G401 (cell line): ENCODE data around the gene FAM177A1. TPM values are rescaled to one million over a fixed set of nuclear protein-coding genes. Genes with fewer than 3 reads are reported as not detected.
"Not testable (repeated sequence)": the region's sequence is repeated elsewhere in the genome, so short reads cannot be mapped to it uniquely, and the experiment has no call there.

Source experiments
- DNase-seq: peaks from one replicate; pipeline ENCODE4 v3.0.0-alpha.2; 2015; ENCODE audit warnings: low spot score
- in situ Hi-C: cut with HindIII; loops from 2 replicates; pipeline ENCODE4 v1.10.0; 2016; ENCODE audit warnings: low sequenced_read_pairs, mixed read lengths
- total RNA-seq: library from RNA; depleted of rRNA; stranded (reverse); fragments of >200 nt; shearing (Covaris generic); gene quantifications from 2 replicates; pipeline ENCODE4 v1.2.3, GENCODE V29; 2014

The FAM177A1 gene
- total RNA-seq, 1 experiment from 2014 or later = 42.2 TPM

- in situ Hi-C loops = no loop called here
- no peak for DNase-seq
Measured at GRCh38 chr14:35050652-35051051, 4.6 kb downstream of the FAM177A1 start.

- no peak for DNase-seq
- in situ Hi-C loops = no loop called here
Measured at GRCh38 chr14:35051796-35052195, 5.7 kb downstream of the FAM177A1 start.

- no peak for DNase-seq
- in situ Hi-C loops = no loop called here
Measured at GRCh38 chr14:35052637-35053036, 6.6 kb downstream of the FAM177A1 start.

- not testable (repeated sequence) for DNase-seq
Measured at GRCh38 chr14:35061113-35061791, 15.2 kb downstream of the FAM177A1 start.

GRCh38 chr14:35065731-35066130 is 19.7 kb downstream of the FAM177A1 start:
- DNase-seq, in situ Hi-C loops: not testable (repeated sequence)

More at GRCh38 chr14:35061113-35061791, 15.2 kb downstream of the FAM177A1 start:
- in situ Hi-C loops = not testable (repeated sequence)

- no peak for DNase-seq
- in situ Hi-C loops = no loop called here
Measured at GRCh38 chr14:35068238-35069012, 22.4 kb downstream of the FAM177A1 start.

- no peak for DNase-seq
- in situ Hi-C loops = no loop called here
Measured at GRCh38 chr14:35072226-35072625, 26.2 kb downstream of the FAM177A1 start.

- DNase-seq = no peak
- in situ Hi-C loops = no loop called here
Measured at GRCh38 chr14:35073486-35073885, 27.4 kb downstream of the FAM177A1 start.

- DNase-seq = no peak
- in situ Hi-C loops = no loop called here
Measured at GRCh38 chr14:35078082-35078481, 32.0 kb downstream of the FAM177A1 start.

- in situ Hi-C loops = no loop called here
- no peak for DNase-seq
Measured at GRCh38 chr14:35079742-35080141, 33.7 kb downstream of the FAM177A1 start.

GRCh38 chr14:35083530-35084150 is 37.6 kb downstream of the FAM177A1 start:
- in situ Hi-C loops = no loop called here
- DNase-seq = no peak

- in situ Hi-C loops = no loop called here
- no peak for DNase-seq
Measured at GRCh38 chr14:35085441-35085840, 39.4 kb downstream of the FAM177A1 start.

- in situ Hi-C loops = no loop called here
Measured at GRCh38 chr14:35088514-35088913, 42.4 kb downstream of the FAM177A1 start.

GRCh38 chr14:35094645-35095044 is 48.6 kb downstream of the FAM177A1 start:
- DNase-seq, in situ Hi-C loops: not testable (repeated sequence)

More at GRCh38 chr14:35088514-35088913, 42.4 kb downstream of the FAM177A1 start:
- no peak for DNase-seq

- in situ Hi-C loops = no loop called here
- DNase-seq = no peak
Measured at GRCh38 chr14:35107866-35108265, 61.8 kb downstream of the FAM177A1 start.

- in situ Hi-C loops = no loop called here
Measured at GRCh38 chr14:35112641-35113040, 66.6 kb downstream of the FAM177A1 start.

GRCh38 chr14:35113308-35113950 is 67.4 kb downstream of the FAM177A1 start:
- in situ Hi-C loops = no loop called here
- no peak for DNase-seq

More at GRCh38 chr14:35112641-35113040, 66.6 kb downstream of the FAM177A1 start:
- DNase-seq = no peak

- in situ Hi-C loops = no loop called here
- no peak for DNase-seq
Measured at GRCh38 chr14:35114036-35114435, 68.0 kb downstream of the FAM177A1 start.

- in situ Hi-C loops = no loop called here
Measured at GRCh38 chr14:35116242-35116641, 70.2 kb downstream of the FAM177A1 start.

GRCh38 chr14:35117112-35117511 is 71.0 kb downstream of the FAM177A1 start:
- DNase-seq = no peak
- in situ Hi-C loops = no loop called here

More at GRCh38 chr14:35116242-35116641, 70.2 kb downstream of the FAM177A1 start:
- DNase-seq = no peak
